Measurements from ENCODE around the gene ST8SIA5.

DNA sequence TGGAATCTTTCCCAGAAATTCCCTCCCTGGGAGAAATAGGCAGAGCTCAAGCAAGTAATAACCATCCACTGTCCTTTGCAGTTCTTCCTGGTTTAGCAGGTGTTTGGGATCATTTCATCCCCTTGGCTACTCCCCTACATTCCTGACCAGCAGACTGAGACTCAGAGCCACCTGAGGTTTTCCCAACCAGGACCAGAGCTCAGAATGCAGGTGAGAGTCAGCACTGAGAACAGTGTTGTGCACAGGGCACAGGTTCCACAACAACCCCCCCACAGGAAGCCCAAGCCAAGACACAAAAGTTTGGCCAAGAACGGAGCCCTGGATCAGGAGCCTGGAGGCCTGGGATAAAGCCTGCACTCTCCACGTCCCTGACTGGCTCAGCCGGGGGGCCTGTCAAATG is 78.8 kb downstream of the ST8SIA5 start:
- TF ChIP-seq, protein P1, sequence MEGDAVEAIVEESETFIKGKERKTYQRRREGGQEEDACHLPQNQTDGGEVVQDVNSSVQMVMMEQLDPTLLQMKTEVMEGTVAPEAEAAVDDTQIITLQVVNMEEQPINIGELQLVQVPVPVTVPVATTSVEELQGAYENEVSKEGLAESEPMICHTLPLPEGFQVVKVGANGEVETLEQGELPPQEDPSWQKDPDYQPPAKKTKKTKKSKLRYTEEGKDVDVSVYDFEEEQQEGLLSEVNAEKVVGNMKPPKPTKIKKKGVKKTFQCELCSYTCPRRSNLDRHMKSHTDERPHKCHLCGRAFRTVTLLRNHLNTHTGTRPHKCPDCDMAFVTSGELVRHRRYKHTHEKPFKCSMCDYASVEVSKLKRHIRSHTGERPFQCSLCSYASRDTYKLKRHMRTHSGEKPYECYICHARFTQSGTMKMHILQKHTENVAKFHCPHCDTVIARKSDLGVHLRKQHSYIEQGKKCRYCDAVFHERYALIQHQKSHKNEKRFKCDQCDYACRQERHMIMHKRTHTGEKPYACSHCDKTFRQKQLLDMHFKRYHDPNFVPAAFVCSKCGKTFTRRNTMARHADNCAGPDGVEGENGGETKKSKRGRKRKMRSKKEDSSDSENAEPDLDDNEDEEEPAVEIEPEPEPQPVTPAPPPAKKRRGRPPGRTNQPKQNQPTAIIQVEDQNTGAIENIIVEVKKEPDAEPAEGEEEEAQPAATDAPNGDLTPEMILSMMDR (IDR thresholded peaks at IDR 0.05; ENCODE audit: insufficient read depth, low read length): no peak
- TF ChIP-seq POLR2AphosphoS5 (IDR thresholded peaks at IDR 0.05; ENCODE audit: low read depth): no peak
- TF ChIP-seq GABPA (IDR thresholded peaks at IDR 0.05; ENCODE audit: low read depth): no peak
- TF ChIP-seq, protein P2, sequence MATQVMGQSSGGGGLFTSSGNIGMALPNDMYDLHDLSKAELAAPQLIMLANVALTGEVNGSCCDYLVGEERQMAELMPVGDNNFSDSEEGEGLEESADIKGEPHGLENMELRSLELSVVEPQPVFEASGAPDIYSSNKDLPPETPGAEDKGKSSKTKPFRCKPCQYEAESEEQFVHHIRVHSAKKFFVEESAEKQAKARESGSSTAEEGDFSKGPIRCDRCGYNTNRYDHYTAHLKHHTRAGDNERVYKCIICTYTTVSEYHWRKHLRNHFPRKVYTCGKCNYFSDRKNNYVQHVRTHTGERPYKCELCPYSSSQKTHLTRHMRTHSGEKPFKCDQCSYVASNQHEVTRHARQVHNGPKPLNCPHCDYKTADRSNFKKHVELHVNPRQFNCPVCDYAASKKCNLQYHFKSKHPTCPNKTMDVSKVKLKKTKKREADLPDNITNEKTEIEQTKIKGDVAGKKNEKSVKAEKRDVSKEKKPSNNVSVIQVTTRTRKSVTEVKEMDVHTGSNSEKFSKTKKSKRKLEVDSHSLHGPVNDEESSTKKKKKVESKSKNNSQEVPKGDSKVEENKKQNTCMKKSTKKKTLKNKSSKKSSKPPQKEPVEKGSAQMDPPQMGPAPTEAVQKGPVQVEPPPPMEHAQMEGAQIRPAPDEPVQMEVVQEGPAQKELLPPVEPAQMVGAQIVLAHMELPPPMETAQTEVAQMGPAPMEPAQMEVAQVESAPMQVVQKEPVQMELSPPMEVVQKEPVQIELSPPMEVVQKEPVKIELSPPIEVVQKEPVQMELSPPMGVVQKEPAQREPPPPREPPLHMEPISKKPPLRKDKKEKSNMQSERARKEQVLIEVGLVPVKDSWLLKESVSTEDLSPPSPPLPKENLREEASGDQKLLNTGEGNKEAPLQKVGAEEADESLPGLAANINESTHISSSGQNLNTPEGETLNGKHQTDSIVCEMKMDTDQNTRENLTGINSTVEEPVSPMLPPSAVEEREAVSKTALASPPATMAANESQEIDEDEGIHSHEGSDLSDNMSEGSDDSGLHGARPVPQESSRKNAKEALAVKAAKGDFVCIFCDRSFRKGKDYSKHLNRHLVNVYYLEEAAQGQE (IDR thresholded peaks at IDR 0.05; ENCODE audit: insufficient replicate concordance, low read depth): no peak

All from HL-60 (cell line).